ENCODE results near the gene CCDC85A.

CCDC85A gene

DNA sequence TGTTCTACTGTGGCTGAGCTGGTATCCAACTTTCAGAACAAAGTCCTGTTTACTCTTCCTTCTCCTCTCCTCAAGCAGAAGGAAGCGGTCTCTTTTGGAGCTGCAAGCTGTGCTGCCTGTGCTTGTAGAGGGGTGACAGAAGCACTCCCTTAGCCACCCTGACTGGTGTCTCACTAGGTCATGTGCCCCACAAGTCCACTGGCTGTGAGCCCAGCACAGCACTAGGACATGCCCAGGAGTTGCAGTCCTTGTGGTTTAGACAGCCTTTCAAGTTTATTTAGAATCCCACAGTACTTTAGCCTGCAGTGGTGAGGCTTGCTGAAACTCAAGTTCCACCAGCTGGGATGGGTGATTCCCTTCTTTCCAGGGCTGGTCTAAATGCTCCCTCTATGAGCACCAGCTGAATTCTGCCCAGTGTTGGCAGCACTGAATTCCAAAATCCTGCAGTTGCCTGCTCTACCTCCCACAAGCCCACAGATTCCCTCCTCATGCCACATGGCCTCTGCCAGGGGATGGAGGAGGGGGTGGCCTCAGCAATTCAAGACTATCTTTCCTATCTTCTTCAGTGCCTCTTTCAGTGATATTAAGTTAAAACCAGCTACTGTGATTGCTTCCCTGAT lies 61.2 kb downstream of the CCDC85A start:
- no peak for DNase-seq

DNA sequence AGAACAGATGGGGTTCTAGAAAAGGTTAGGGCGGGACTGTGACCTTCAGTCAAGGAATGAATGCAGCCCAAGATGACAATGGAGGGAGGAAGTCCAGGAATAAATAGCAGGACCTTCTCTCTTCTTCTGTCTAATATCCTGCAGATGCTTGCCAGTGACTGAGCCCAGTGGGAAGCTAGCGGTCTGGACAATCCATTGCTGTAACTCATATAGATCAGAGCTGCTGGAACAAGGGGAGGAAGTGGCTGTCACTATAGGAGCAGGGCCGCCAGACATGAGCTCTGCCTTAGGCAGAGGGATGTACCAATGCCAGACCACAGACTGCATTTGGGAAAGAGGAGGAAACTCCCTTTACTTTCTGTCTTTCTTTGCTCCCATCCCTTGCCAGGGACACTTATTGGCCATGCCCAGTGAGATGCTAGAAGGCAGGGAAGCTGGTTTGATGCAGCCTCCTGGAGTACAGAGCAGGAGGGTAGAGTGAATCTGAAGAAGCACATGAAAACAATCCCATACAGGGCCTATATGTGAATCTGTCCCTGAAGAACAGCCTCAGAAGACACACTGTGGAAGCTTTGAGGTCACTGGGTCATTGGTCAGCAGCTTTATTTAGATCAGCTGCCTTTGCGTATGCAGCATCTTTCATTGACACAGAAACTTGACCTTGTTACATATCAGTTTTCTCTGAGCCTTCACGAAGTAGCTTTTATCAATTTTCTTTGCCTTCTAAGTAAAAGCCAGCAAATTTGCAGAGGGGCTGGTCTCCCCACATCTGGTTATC lies 65.4 kb downstream of the CCDC85A start:
- DNase-seq, result peak; percentile 22

DNA sequence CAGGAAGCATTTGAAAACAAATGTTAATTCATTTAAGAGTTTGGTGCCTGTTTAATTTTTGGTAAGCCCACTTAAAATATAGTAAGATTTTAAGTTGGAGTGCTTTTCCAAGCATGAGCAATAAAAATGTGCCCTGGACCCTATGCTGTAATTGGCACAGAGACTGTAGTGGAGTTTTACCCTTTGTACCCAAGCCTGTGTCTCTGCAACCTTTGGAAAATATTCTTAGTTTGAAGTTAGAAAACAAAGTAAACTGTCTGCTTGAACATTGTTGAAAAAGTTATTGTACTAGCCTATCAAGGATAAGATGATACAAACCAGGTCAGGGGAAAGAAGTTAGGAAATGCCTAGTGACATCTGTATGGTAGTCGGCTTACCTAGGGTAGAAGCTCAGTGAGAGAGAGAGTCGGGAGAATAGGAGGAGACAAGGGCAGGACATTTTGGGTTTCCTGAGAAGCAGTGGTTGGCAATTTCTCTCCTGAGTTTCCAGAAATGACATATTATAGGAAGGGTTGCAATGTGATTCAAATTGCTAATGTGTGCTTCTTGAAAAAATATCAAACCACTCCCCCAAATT lies 66.5 kb downstream of the CCDC85A start:
- no peak for DNase-seq

DNA sequence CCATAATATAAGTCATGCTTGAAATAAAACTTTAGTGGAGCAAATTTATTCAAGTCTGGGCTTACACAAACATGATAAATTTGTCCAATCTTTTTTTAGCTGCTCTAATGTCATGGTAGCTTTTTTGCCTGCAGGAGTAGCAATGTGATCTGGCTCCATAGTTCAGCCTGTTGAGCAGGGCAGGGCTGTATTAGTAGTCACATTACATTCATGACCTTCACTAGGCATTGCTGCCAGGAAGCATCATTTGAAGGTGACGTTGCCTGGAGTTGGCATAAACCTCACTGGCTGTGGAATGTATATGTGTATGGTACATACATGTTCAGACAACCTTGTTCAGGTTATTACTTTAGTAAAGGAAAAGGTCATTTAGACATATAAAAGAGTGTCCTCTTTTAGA lies 76.6 kb downstream of the CCDC85A start:
- no peak for DNase-seq

DNA sequence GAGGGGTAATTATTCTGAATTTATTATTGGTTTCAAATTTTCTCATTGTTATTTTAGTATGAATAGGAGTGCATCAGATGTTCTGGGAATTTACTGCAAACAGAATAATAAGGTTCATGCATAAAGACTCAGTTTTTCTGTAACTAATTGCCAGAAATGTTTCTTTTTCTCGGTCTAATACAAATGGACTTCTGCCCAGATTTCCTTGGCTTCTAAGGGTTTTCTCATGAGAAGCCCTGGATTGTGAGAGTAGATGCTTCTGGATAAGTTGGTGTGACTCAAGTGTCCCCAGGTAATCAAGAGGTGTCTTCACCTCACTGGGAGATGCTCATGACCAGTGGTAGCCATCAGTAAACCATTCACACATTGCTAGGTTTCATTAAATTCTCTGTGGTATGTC lies 78.5 kb downstream of the CCDC85A start:
- DNase-seq, result no peak

GRCh38 chr2:56263876-56264275 lies 80.1 kb downstream of the CCDC85A start:
- DNase-seq, result peak; percentile 40

- DNase-seq, result no peak
These were observed 83.1 kb downstream of the CCDC85A start for GRCh38 chr2:56266761-56267414.

- DNase-seq, result no peak
These were observed 83.6 kb downstream of the CCDC85A start for GRCh38 chr2:56267415-56267788.

DNA sequence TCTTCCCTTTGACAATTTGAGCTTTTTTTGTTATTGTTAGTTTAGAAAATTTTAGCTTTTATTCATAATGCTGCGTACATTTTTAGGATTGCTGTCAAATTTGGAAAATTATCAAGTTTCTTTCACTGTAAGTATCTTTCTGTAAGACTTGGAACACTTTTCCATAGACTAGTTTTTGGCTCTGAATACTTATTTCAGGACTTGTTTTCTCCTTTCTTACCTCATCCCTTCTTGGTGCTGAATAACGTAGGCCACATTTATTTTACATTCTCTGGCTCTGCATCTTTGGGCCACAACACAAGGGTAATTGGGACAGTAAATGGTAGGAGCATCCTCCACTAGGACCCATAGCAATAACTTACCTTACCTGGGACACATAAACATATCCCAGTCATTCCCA lies 85.1 kb downstream of the CCDC85A start:
- DNase-seq, result no peak

DNA sequence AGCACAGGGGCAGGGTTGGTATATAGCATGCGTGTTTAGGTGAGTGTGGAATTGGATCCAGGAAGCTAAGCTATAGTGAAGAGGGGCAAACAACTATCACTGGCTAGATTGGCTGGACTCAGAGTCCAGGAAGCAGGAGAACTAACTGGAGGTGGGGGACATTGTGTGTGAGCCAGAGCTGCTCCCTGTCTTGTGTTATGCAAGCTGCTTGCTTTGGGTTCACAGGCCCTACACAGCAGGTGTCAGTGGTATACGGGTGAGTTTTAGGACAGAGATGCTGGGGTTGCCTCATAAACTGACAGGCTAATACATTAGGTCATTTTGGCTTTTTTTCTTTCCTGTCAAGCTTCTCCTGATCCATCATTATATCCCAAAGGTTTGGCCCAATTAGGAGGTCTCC lies 87.5 kb downstream of the CCDC85A start:
- no peak for DNase-seq

- DNase-seq, result no peak
These were observed 101.4 kb downstream of the CCDC85A start for GRCh38 chr2:56285224-56285623.

GRCh38 chr2:56286936-56287335 lies 103.1 kb downstream of the CCDC85A start:
- DNase-seq, result no peak

GRCh38 chr2:56287508-56287907 lies 103.7 kb downstream of the CCDC85A start:
- no peak for DNase-seq

GRCh38 chr2:56287974-56288373 lies 104.2 kb downstream of the CCDC85A start:
- DNase-seq, result peak; percentile 63

- DNase-seq, result peak; percentile 11
These were observed 105.2 kb downstream of the CCDC85A start for GRCh38 chr2:56288838-56289580.

- DNase-seq, result no peak
These were observed 107.9 kb downstream of the CCDC85A start for GRCh38 chr2:56291711-56292110.

DNA sequence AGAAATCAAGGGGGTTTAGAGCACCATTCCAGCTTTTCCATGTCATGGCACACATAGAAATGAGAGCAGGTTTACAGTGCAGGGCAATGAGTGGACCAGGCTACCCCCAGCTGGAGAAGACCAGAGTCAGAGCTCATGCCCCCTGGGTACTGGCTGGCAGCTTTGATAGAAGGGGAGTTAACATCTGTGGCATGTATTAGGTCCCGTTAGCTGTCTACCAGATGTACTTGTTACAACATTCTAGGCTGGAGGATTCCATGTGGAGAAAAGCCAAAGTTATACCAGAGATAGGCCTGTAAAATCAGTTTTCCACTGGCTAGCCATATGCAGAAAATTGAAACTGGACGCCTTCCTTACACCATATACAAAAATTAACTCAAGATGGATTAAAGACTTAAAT lies 109.2 kb downstream of the CCDC85A start:
- DNase-seq, result no peak

GRCh38 chr2:56295666-56296065 lies 111.9 kb downstream of the CCDC85A start:
- no peak for DNase-seq

GRCh38 chr2:56297671-56298070 lies 113.9 kb downstream of the CCDC85A start:
- no peak for DNase-seq

DNA sequence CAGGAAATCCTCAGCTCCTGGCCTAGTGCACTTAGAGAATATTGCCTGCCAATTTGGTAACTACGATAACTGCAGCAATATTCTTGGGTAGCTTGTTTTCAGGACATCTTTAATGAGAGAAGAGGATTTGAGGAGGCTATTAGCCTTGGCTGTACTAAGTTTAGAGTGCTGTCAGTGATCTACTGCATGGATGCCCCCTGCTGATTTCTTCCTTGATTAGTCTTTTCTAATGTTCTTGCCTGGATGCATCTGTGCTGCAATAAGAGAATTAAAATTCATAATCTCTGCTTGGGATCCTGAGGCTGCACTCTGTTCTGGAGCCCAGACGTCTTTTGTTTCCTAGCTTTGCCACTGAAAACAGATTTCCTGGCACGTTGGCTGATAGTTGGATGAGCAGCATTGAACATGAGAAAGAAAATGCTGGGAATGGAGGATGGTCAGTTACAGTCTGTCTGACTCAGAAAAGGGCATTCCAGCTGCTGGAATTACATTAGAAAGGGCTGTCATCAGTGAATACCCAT lies 115.4 kb downstream of the CCDC85A start:
- DNase-seq, result peak; percentile 16

- DNase-seq, result no peak
These were observed 125.9 kb downstream of the CCDC85A start for GRCh38 chr2:56309626-56310170.

DNA sequence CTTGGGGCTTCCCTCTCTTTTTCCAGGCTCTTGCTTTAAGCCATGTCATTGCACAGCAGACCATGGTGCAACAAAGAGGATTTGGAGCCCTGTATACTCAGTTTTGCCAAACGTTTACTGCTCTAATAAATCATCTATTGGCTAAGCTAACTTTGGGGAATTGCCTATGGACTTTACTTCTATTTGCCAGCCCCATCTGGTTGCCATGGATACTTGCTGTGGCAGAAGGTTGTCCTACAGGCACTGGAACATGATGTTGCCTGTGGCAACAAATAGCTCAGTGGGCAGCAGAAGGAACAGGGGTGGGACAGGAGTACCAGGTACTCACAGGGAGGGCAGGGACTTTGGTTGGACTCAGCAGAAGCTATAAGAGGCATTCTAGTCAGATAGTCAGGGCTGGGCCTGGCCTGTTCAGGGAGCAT lies 129.7 kb downstream of the CCDC85A start:
- DNase-seq, result no peak

GRCh38 chr2:56314371-56314770 lies 130.6 kb downstream of the CCDC85A start:
- no peak for DNase-seq
